ENCODE data around the gene CNN2. TPM values are rescaled to one million over a fixed set of nuclear protein-coding genes. Genes with fewer than 3 reads are reported as not detected.

Gene CNN2
- total and polyA plus RNA-seq, 4 donors: 10.1 to 38.4 (median 26.8) TPM

DNA sequence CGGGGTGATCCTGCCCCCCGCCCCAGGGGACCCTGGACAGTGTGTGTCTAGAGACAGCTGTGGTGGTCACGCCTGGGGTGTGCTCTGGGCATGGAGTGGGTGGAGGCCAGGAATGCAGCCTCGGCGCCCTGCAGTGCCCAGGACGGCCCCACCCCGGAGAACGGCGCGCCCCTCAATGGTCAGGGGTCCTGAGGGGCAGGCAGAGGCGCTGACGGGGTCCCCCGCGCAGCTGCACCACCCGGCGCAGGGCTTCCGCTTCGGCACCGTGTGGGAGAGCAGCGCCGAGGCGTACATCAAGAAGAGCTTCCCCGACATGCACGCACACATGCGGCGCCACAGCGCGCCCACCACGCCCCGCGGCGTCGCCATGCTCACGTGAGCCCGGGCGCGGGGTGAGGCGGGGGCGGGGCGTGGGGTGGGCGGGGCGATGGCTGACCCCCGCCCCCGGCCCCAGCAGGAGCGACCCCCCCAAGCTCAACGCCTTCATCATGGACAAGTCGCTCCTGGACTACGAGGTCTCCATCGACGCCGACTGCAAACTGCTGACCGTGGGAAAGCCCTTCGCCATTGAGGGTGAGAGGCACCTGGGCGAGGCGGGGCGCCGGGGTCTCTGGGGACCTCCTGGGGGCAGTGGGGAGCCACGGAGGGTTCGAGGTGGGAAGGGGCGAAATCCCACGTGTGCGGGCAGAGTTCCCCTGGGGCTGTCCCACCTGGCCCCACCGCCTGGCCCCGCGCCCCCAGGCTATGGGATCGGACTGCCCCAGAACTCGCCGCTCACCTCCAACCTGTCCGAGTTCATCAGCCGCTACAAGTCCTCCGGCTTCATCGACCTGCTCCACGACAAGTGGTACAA lies 18.8 kb upstream of the CNN2 start (continued):
- TF ChIP-seq, protein P1, sequence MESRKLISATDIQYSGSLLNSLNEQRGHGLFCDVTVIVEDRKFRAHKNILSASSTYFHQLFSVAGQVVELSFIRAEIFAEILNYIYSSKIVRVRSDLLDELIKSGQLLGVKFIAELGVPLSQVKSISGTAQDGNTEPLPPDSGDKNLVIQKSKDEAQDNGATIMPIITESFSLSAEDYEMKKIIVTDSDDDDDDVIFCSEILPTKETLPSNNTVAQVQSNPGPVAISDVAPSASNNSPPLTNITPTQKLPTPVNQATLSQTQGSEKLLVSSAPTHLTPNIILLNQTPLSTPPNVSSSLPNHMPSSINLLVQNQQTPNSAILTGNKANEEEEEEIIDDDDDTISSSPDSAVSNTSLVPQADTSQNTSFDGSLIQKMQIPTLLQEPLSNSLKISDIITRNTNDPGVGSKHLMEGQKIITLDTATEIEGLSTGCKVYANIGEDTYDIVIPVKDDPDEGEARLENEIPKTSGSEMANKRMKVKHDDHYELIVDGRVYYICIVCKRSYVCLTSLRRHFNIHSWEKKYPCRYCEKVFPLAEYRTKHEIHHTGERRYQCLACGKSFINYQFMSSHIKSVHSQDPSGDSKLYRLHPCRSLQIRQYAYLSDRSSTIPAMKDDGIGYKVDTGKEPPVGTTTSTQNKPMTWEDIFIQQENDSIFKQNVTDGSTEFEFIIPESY (IDR thresholded peaks at IDR 0.05): no peak
- no peak for TF ChIP-seq GABPA (IDR thresholded peaks at IDR 0.05 in 1 of 2, conservative IDR thresholded peaks at IDR 0.05 in 1 of 2)
- TF ChIP-seq TAF1 (conservative IDR thresholded peaks at IDR 0.05): no peak
- TF ChIP-seq HNF4G (IDR thresholded peaks at IDR 0.05): no peak
- TF ChIP-seq NR2F2 (IDR thresholded peaks at IDR 0.05): no peak
- TF ChIP-seq YY1 (IDR thresholded peaks at IDR 0.05): no peak
- no peak for TF ChIP-seq RAD21 (IDR thresholded peaks at IDR 0.05)

DNA sequence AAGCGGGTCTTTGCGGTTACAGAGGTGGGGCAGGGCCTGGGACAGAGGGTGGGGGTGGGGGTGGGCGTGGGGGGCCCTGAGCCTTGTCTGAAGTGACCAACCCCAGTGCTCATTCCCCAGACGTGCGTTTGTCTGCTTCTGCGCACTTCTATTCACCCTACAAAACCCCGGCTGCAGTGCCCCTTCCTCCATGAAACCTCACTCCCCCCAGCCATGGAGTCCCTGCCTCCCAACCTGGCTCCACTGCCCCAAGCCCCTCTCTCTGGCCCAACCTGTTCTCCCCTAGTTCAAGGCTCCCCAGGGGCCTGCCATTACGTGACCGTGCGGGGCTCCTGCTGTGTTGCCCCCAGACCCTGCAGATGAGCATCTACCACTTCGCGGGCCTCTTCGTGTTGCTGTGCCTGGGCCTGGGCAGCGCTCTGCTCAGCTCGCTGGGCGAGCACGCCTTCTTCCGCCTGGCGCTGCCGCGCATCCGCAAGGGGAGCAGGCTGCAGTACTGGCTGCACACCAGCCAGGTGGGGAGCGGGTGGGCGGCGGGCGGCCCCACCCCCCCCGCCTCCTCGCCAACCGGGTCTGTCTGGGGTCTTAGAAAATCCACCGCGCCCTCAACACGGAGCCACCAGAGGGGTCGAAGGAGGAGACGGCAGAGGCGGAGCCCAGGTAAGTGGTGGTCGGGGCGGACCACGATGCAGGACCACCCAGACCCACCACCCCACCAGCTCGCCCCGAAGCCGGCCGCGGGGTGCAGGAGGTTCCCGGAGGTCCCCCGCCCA lies 18.0 kb upstream of the CNN2 start:
- H3K4me3 ChIP-seq (ENCODE audit: low read depth in 1 of 3, low read length in 3 of 3): no peak overlapping the region
- DNase-seq (ENCODE audit: low spot score): no peak
- no peaks in the 10 kb centered on the region for H3K9me3 ChIP-seq (ENCODE audit: control insufficient read depth in 4 of 4, low read length in 3 of 4)
- TF ChIP-seq, protein P1 (IDR thresholded peaks at IDR 0.05): no peak
- no peak for TF ChIP-seq JUND (IDR thresholded peaks at IDR 0.05)
- H3K36me3 ChIP-seq (ENCODE audit: control insufficient read depth in 4 of 4, insufficient read depth in 3 of 4, low read depth in 1 of 4, low read length in 3 of 4): peaks cover 0 to 33% (median 15%) of the 10 kb centered on the region in 4 donors
- WGBS: 93% methylated on average over 45 of the region's 45 CpGs
- H3K9ac ChIP-seq (ENCODE audit: low read depth in 1 of 2, low read length in 2 of 2): no peak overlapping the region
- no peak overlapping the region for H3K27ac ChIP-seq (ENCODE audit: low read depth in 1 of 2, low read length in 2 of 2)
- no peaks in the 10 kb centered on the region for H3K4me1 ChIP-seq (ENCODE audit: control insufficient read depth in 4 of 4, insufficient read depth in 4 of 4, low read length in 3 of 4)
- H3K27me3 ChIP-seq (ENCODE audit: control insufficient read depth in 4 of 4, insufficient read depth in 4 of 4, low read length in 3 of 4): no peaks in the 10 kb centered on the region

DNA sequence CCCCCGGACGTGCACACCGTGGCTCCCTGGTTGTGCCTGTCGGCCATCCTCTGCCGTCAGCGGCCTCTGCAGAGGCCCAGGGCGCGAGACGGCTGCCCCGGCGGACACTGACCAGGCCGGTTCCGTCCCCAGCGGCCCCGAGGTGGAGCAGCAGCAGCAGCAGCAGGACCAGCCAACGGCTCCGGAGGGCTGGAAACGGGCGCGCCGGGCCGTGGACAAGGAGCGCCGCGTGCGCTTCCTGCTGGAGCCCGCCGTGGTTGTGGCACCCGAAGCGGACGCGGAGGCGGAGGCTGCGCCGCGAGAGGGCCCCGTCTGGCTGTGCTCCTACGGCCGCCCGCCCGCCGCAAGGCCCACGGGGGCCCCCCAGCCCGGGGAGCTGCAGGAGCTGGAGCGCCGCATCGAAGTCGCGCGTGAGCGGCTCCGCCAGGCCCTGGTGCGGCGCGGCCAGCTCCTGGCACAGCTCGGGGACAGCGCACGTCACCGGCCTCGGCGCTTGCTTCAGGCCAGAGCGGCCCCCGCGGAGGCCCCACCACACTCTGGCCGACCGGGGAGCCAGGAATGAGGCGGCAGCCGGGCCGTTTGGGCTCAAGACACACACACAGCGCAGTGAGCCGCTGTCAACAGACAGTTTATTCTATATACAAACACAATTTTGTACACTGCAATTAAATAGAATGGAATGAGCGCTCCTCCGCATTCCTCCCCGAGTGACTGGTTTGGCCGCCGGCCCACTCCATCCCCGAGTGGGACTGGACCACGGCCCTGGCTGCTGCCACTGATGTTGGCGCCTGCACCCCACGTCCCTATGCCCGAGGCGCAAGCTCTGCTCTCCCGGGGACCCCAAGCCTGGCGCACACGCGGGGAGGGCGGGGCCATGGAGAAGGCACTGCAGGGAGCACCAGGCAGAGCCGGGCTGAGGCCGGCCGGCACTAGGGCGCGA lies 17.1 kb upstream of the CNN2 start:
- Histone ChIP-seq H3K4me1 (ENCODE audit: control insufficient read depth in 4 of 4, insufficient read depth in 4 of 4, low read length in 3 of 4) (no peaks in the 10 kb centered on the region), H3K36me3 (ENCODE audit: control insufficient read depth in 4 of 4, insufficient read depth in 3 of 4, low read depth in 1 of 4, low read length in 3 of 4) (peaks cover 2 to 40% (median 16%) of the 10 kb centered on the region in 4 donors), H3K27ac (ENCODE audit: low read depth in 1 of 2, low read length in 2 of 2) (no peak overlapping the region), H3K9me3 (ENCODE audit: control insufficient read depth in 4 of 4, low read length in 3 of 4) (no peaks in the 10 kb centered on the region), H3K9ac (ENCODE audit: low read depth in 1 of 2, low read length in 2 of 2) (no peak overlapping the region), H3K4me3 (ENCODE audit: low read depth in 1 of 3, low read length in 3 of 3) (no peak overlapping the region), H3K27me3 (ENCODE audit: control insufficient read depth in 4 of 4, insufficient read depth in 4 of 4, low read length in 3 of 4) (no peaks in the 10 kb centered on the region)
- DNase-seq (ENCODE audit: low spot score): no peak
- WGBS: 88% methylated on average over 92 of the region's 92 CpGs
- TF ChIP-seq TAF1 (conservative IDR thresholded peaks at IDR 0.05): no peak
- no peak for TF ChIP-seq EGR1 (IDR thresholded peaks at IDR 0.05; ENCODE audit: low read depth in 2 of 2)
- TF ChIP-seq, protein P2, sequence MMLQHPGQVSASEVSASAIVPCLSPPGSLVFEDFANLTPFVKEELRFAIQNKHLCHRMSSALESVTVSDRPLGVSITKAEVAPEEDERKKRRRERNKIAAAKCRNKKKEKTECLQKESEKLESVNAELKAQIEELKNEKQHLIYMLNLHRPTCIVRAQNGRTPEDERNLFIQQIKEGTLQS (IDR thresholded peaks at IDR 0.05): no peak
- no peak for TF ChIP-seq HNF4A (conservative IDR thresholded peaks at IDR 0.05)
- no peak for TF ChIP-seq RXRA (IDR thresholded peaks at IDR 0.05)
- TF ChIP-seq FOXA2 (IDR thresholded peaks at IDR 0.05): no peak
- no peak for TF ChIP-seq JUND (IDR thresholded peaks at IDR 0.05)
- no peak for TF ChIP-seq NR2F2 (IDR thresholded peaks at IDR 0.05)
- no peak for TF ChIP-seq RAD21 (IDR thresholded peaks at IDR 0.05)
- TF ChIP-seq SP1 (IDR thresholded peaks at IDR 0.05): no peak
- no peak for TF ChIP-seq YY1 (IDR thresholded peaks at IDR 0.05)
- TF ChIP-seq, protein P3, sequence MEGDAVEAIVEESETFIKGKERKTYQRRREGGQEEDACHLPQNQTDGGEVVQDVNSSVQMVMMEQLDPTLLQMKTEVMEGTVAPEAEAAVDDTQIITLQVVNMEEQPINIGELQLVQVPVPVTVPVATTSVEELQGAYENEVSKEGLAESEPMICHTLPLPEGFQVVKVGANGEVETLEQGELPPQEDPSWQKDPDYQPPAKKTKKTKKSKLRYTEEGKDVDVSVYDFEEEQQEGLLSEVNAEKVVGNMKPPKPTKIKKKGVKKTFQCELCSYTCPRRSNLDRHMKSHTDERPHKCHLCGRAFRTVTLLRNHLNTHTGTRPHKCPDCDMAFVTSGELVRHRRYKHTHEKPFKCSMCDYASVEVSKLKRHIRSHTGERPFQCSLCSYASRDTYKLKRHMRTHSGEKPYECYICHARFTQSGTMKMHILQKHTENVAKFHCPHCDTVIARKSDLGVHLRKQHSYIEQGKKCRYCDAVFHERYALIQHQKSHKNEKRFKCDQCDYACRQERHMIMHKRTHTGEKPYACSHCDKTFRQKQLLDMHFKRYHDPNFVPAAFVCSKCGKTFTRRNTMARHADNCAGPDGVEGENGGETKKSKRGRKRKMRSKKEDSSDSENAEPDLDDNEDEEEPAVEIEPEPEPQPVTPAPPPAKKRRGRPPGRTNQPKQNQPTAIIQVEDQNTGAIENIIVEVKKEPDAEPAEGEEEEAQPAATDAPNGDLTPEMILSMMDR (IDR thresholded peaks at IDR 0.05; ENCODE audit: low read depth, low read length, missing input control): no peak
- no peak for TF ChIP-seq GABPA (IDR thresholded peaks at IDR 0.05 in 1 of 2, conservative IDR thresholded peaks at IDR 0.05 in 1 of 2)
- TF ChIP-seq, protein P1 (IDR thresholded peaks at IDR 0.05): no peak

All from liver (tissue), 9 donors.